ENCODE data around the gene CYSRT1. TPM values are rescaled to one million over a fixed set of nuclear protein-coding genes. Genes with fewer than 3 reads are reported as not detected.
"Not testable (repeated sequence)": the region's sequence is repeated elsewhere in the genome, so short reads cannot be mapped to it uniquely, and the experiment has no call there.

The CYSRT1 gene
- polyA plus RNA-seq, 1 donor: 2.4 TPM

GRCh38 chr9:137251490-137252268 is 26.7 kb downstream of the CYSRT1 start:
- no peak for DNase-seq (ENCODE audit: low read depth)

- no peak for DNase-seq (ENCODE audit: low read depth)
Measured at GRCh38 chr9:137252555-137253506, 27.9 kb downstream of the CYSRT1 start.

- no peak for DNase-seq (ENCODE audit: low read depth)
Measured at GRCh38 chr9:137253717-137254623, 29.0 kb downstream of the CYSRT1 start.

GRCh38 chr9:137254624-137255447 is 29.9 kb downstream of the CYSRT1 start, which contains the start of gene NELFB:
NELFB (plus strand) TSS chr9:137255327.
- peak; percentile 39 for DNase-seq (ENCODE audit: low read depth)

- DNase-seq (ENCODE audit: low read depth): no peak
Measured at GRCh38 chr9:137255448-137256114, 30.6 kb downstream of the CYSRT1 start.

- DNase-seq (ENCODE audit: low read depth): no peak
Measured at GRCh38 chr9:137256362-137256761, 31.4 kb downstream of the CYSRT1 start.

GRCh38 chr9:137256856-137257255 is 31.9 kb downstream of the CYSRT1 start:
- DNase-seq (ENCODE audit: low read depth): no peak

GRCh38 chr9:137262173-137262908 is 37.4 kb downstream of the CYSRT1 start:
- not testable (repeated sequence) for DNase-seq (ENCODE audit: low read depth)

- DNase-seq (ENCODE audit: low read depth): no peak
Measured at GRCh38 chr9:137262909-137263285, 37.9 kb downstream of the CYSRT1 start.

GRCh38 chr9:137263506-137263905 is 38.5 kb downstream of the CYSRT1 start:
- DNase-seq (ENCODE audit: low read depth): no peak

GRCh38 chr9:137264067-137264466 is 39.1 kb downstream of the CYSRT1 start:
- no peak for DNase-seq (ENCODE audit: low read depth)

- no peak for DNase-seq (ENCODE audit: low read depth)
Measured at GRCh38 chr9:137265496-137266161, 40.7 kb downstream of the CYSRT1 start.

GRCh38 chr9:137266162-137266527 is 41.2 kb downstream of the CYSRT1 start:
- no peak for DNase-seq (ENCODE audit: low read depth)

GRCh38 chr9:137266585-137267453 is 41.8 kb downstream of the CYSRT1 start:
- DNase-seq (ENCODE audit: low read depth): no peak

GRCh38 chr9:137267933-137268355 is 43.0 kb downstream of the CYSRT1 start:
- no peak for DNase-seq (ENCODE audit: low read depth)

- no peak for DNase-seq (ENCODE audit: low read depth)
Measured at GRCh38 chr9:137268538-137269201, 43.7 kb downstream of the CYSRT1 start.

- no peak for DNase-seq (ENCODE audit: low read depth)
Measured at GRCh38 chr9:137269231-137269772, 44.3 kb downstream of the CYSRT1 start.

Measured in forelimb muscle (tissue), 1 donor.